ENCODE results near the gene SNED1.

DNA sequence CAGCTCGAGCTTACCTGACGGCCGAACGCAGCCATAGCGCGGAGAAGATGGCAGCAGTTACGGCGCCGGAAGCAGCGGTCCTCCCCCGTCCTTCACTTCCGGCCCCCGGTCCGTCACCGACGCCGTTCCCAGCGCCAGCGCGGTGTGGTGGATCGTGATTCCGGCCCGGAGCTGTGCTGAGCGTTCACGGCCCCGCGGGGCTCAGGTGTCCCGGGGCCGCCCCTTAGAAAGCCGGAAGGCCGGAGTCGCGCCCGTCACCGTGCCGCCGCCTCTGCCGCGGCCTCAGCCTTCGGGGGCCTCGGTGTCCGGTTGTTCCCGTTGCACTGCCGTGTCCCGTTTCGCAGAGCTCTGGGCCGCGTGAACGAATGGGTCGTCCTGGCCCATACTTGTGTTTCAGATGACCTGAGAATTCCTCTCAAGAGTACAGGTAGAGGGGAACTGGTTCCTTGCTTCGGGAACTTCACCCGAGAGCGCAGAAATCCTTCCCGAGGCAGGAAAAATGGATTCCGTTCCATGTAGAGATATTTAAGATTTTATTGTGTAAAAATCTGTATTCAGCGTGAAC lies 103.9 kb downstream of the SNED1 start, which contains the start of gene MTERF4:
- no peak for TF ChIP-seq JUNB (IDR thresholded peaks at IDR 0.05)
- TF ChIP-seq, protein P1, sequence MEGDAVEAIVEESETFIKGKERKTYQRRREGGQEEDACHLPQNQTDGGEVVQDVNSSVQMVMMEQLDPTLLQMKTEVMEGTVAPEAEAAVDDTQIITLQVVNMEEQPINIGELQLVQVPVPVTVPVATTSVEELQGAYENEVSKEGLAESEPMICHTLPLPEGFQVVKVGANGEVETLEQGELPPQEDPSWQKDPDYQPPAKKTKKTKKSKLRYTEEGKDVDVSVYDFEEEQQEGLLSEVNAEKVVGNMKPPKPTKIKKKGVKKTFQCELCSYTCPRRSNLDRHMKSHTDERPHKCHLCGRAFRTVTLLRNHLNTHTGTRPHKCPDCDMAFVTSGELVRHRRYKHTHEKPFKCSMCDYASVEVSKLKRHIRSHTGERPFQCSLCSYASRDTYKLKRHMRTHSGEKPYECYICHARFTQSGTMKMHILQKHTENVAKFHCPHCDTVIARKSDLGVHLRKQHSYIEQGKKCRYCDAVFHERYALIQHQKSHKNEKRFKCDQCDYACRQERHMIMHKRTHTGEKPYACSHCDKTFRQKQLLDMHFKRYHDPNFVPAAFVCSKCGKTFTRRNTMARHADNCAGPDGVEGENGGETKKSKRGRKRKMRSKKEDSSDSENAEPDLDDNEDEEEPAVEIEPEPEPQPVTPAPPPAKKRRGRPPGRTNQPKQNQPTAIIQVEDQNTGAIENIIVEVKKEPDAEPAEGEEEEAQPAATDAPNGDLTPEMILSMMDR (IDR thresholded peaks at IDR 0.05), result no peak
- TF ChIP-seq POLR2A (IDR thresholded peaks at IDR 0.05; ENCODE audit: low read length), result peak; percentile 85
- no peak; a peak in 1 of 4 replicates for TF ChIP-seq CEBPB (IDR thresholded peaks at IDR 0.05)
- TF ChIP-seq RAD21 (conservative IDR thresholded peaks at IDR 0.05 in 1 of 2, IDR thresholded peaks at IDR 0.05 in 1 of 2), result peak; percentile 11 to 13; a peak in 1 of 5 replicates
- TF ChIP-seq, protein P2, sequence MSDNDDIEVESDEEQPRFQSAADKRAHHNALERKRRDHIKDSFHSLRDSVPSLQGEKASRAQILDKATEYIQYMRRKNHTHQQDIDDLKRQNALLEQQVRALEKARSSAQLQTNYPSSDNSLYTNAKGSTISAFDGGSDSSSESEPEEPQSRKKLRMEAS (IDR thresholded peaks at IDR 0.05), result peak; percentile 95
- no peak for TF ChIP-seq CBX8 (IDR thresholded peaks at IDR 0.05)
- TF ChIP-seq MAFK (IDR thresholded peaks at IDR 0.05; ENCODE audit: partially characterized antibody), result no peak
- no peak for TF ChIP-seq EP300 (IDR thresholded peaks at IDR 0.05)
- TF ChIP-seq ESRRA (IDR thresholded peaks at IDR 0.05; ENCODE audit: borderline replicate concordance, low read length), result no peak
- no peak for TF ChIP-seq CHD2 (IDR thresholded peaks at IDR 0.05; ENCODE audit: low read length, partially characterized antibody)
